B cell (primary cell): ENCODE measurements around the gene TTC39C.

Source experiments
- CTCF ChIP-seq: fragments of 200-600 bp; IDR thresholded peaks from one replicate; pipeline ENCODE4 v1.8.0; 2022; ENCODE audit warnings: antibody characterized with exemption, mild to moderate bottlenecking
- EZH2 ChIP-seq: IDR thresholded peaks from 2 replicates; pipeline ENCODE4 v1.6.1; 2012; ENCODE audit warnings: borderline replicate concordance, low read depth, mild to moderate bottlenecking, moderate library complexity, low read length; ENCODE audit not compliant: insufficient read depth, poor library complexity, severe bottlenecking

DNA sequence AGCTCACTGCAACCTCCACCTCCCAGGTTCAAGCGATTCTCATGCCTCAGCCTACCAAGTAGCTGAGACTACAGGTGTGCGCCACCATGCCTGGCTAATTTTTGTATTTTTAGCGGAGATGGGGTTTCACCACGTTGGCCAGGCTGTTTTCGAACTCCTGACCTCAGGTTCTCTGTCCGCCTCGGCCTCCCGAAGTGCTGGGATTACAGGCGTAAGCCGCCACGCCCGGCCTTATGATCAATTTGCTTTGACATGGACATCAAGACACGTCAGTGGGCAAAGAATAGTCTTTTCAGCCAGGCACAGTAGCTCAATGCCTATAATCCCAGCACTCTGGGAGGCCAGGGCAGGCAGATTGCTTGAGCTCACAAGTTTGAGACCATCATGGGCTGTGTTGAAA is 76.3 kb downstream of the TTC39C start:
- TF ChIP-seq CTCF (no peak), EZH2 (no peak)
